HAP-1 (cell line): Measurements from ENCODE around the gene ZNF438.
"Not testable (repeated sequence)": the region's sequence is repeated elsewhere in the genome, so short reads cannot be mapped to it uniquely, and the experiment has no call there.

ENCODE experiments used
- DNase-seq, 2 experiments: peaks; one replicate each; pipeline ENCODE4 v3.0.0-alpha.2; 2016 to 2020; ENCODE audit warnings: low spot score in 2 of 2
- H3K27me3 ChIP-seq: fragments of 250-450 bp; sonication (Bioruptor Pico); 2 replicates; pipeline ENCODE4 v1.5.1; 2020; ENCODE audit warnings: low read depth, mild to moderate bottlenecking, moderate library complexity
- H3K36me3 ChIP-seq: fragments of 250-450 bp; sonication (Bioruptor Pico); replicated peaks from 2 replicates; pipeline ENCODE4 v1.5.1; 2020; ENCODE audit warnings: mild to moderate bottlenecking
- H3K4me1 ChIP-seq: fragments of 250-450 bp; sonication (Bioruptor Pico); 2 replicates; pipeline ENCODE4 v1.5.1; 2020; ENCODE audit warnings: mild to moderate bottlenecking
- H3K4me3 ChIP-seq: fragments of 250-450 bp; sonication (Bioruptor Pico); 2 replicates; pipeline ENCODE4 v1.5.1; 2020; ENCODE audit warnings: mild to moderate bottlenecking, moderate library complexity
- H3K9me3 ChIP-seq: fragments of 250-450 bp; sonication (Bioruptor Pico); 2 replicates; pipeline ENCODE4 v1.5.1; 2020; ENCODE audit warnings: mild to moderate bottlenecking, moderate library complexity
- in situ Hi-C: fragments of 300-500 bp; cut with MboI; formaldehyde crosslinking; loops from 3 replicates; pipeline ENCODE4 v1.14.3; 2020; ENCODE audit warnings: low sequenced_read_pairs, inconsistent platforms, mixed read lengths

Gene ZNF438

DNA sequence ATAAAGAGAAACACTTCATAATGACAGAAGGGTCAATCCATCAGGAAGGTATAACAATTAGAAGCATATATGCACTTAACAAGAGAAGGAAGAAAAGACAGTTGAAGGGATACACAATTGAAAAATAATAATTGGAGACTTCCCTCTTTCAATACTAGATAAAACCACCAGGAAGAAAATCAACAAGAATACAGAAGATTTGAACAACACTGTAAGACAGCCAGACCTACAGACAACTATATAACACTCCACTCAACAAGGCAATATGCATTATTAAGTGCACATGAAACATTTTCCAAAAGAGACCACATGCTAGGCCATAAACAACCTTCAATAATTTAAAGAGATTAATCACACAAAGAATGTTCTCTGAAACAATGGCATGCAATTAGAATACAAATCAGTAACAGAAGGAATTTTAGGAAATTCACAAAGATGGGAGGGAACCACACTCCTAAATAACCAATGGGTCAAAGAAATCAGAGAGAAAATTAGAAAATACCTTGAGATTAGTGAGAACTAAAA lies 35.1 kb downstream of the ZNF438 start:
- Histone ChIP-seq H3K27me3 (no peaks in the 10 kb centered on the region), H3K9me3 (no peaks in the 10 kb centered on the region), H3K4me3 (no peak overlapping the region), H3K4me1 (no peaks in the 10 kb centered on the region), H3K36me3 (no peaks in the 10 kb centered on the region)
- in situ Hi-C loops, result no loop called here
- DNase-seq, result no peak

DNA sequence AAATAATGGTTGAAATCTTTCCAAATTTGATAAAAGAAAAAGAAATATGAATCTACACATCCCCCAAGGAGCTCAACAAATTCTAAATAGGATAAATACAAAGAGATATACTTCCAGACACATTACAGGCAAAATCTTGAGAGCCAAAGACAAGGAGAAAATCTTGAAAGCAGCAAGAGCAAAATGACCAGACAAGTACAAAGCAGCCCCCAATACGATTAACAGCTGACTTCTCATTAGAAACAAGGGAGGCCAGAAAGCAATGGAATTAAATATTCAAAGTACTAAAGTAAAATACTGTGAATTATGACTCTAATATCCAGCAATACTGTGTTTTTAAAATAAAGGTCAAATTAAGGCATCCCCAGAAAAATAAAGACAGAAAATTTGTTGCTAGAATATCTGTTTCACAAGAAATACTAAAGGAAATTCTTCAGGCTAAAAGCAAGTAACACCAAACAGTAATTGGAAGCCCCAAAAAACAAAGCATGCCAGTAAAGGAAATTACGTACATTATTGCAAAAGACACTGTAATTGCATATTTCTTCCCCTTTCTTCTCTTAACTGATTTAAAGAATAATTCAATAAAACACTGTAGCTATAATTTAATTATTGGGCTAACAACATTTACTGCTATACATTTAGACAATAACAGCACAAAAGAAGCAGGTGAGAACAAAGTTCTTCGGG lies 36.4 kb downstream of the ZNF438 start:
- Histone ChIP-seq H3K4me3 (no peak overlapping the region), H3K9me3 (no peaks in the 10 kb centered on the region), H3K27me3 (no peaks in the 10 kb centered on the region), H3K36me3 (no peaks in the 10 kb centered on the region), H3K4me1 (no peaks in the 10 kb centered on the region)
- in situ Hi-C loops, result no loop called here
- no peak for DNase-seq

DNA sequence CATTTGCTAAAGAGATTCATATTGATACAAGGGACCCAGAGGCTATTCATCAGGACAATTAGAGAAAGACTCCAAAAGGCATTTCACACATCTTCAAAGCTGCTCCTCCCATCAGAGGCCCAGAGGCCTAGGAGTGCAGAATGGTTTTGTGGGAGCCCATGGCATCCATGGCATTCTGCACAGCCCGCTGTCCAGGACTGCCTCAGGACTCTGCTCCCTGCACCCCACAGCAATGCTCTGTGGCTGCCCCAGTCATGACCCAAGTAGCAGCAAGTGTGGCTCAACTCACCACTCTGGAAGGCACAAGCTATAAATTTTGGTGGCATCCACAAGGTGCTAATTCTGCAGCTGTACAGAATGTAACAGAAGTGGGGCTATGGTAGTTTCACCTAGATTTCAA lies 38.5 kb downstream of the ZNF438 start:
- in situ Hi-C loops, result no loop called here
- no peaks in the 10 kb centered on the region for H3K4me1 ChIP-seq
- no peaks in the 10 kb centered on the region for H3K36me3 ChIP-seq
- H3K9me3 ChIP-seq, result no peaks in the 10 kb centered on the region
- H3K27me3 ChIP-seq, result no peaks in the 10 kb centered on the region
- H3K4me3 ChIP-seq, result no peak overlapping the region
- no peak for DNase-seq

GRCh38 chr10:30992681-30993080 lies 39.0 kb downstream of the ZNF438 start:
- H3K36me3 ChIP-seq, result no peaks in the 10 kb centered on the region
- H3K4me1 ChIP-seq, result no peaks in the 10 kb centered on the region
- H3K27me3 ChIP-seq, result no peaks in the 10 kb centered on the region
- DNase-seq, result no peak
- no peak overlapping the region for H3K4me3 ChIP-seq
- in situ Hi-C loops, result no loop called here
- no peaks in the 10 kb centered on the region for H3K9me3 ChIP-seq

- Histone ChIP-seq H3K4me3 (no peak overlapping the region), H3K36me3 (no peaks in the 10 kb centered on the region), H3K9me3 (no peaks in the 10 kb centered on the region), H3K27me3 (no peaks in the 10 kb centered on the region), H3K4me1 (no peaks in the 10 kb centered on the region)
- in situ Hi-C loops, result no loop called here
- no peak for DNase-seq
Observed at GRCh38 chr10:30991647-30992011, 40.0 kb downstream of the ZNF438 start.

- no peaks in the 10 kb centered on the region for H3K4me1 ChIP-seq
- H3K4me3 ChIP-seq, result no peak overlapping the region
- in situ Hi-C loops, result no loop called here
- no peaks in the 10 kb centered on the region for H3K36me3 ChIP-seq
- DNase-seq, result no peak
- H3K9me3 ChIP-seq, result no peaks in the 10 kb centered on the region
- H3K27me3 ChIP-seq, result no peaks in the 10 kb centered on the region
Observed at GRCh38 chr10:30990971-30991646, 40.6 kb downstream of the ZNF438 start.

- no peak for DNase-seq
- Histone ChIP-seq H3K27me3 (no peaks in the 10 kb centered on the region), H3K36me3 (no peaks in the 10 kb centered on the region), H3K4me3 (no peak overlapping the region), H3K4me1 (no peaks in the 10 kb centered on the region), H3K9me3 (no peaks in the 10 kb centered on the region)
- in situ Hi-C loops, result no loop called here
Observed at GRCh38 chr10:30990351-30990750, 41.3 kb downstream of the ZNF438 start.

DNA sequence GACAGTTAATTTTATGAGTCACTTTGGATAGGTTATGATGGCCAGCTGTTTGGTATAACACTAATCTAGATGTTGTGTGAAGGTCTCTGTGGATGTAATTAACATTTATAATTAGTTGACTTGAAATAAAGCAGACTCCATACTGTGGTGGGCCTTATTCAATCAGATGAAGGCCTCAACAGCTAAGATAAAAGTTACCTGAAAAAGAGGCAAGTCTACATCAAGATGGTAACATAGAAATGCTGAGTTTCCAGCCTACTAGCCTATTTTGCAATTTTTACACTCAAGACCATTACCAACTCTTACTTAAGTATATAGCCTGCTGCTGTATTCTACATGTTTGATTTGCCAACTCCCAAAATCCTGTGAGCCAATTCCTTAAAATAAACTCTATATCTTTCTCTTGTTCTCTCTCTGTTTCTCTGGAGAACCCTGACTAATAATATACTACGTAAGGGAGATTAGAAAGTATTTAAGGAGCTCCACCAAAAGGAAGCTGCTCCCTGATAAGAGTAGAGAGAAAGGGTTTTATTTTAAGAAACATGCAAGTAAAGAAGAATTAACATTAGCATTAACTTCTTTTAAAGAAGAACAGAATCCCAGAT lies 42.7 kb downstream of the ZNF438 start:
- Histone ChIP-seq H3K4me1 (no peaks in the 10 kb centered on the region), H3K9me3 (no peaks in the 10 kb centered on the region), H3K4me3 (no peak overlapping the region), H3K27me3 (no peaks in the 10 kb centered on the region), H3K36me3 (no peaks in the 10 kb centered on the region)
- in situ Hi-C loops, result no loop called here
- DNase-seq, result no peak

DNA sequence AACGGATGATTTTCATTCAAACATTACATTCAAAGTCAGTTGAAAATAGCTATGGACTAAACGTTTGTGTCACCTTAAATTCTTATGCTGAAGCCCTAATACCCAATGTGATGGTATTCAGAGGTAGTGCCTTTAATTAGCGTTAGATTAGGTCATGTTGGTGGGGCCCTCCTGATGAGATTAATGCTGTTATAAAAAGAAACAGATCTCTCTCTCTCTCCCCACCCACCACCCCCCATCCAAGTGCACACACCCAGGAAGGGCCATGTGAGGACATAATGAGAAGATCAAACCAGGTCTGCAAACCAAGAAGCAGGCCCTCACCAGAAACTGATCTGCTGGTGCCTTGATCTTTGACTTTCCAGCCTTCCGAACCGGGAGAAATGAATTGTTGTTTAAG lies 44.2 kb downstream of the ZNF438 start:
- Histone ChIP-seq H3K9me3 (no peaks in the 10 kb centered on the region), H3K36me3 (no peaks in the 10 kb centered on the region), H3K27me3 (no peaks in the 10 kb centered on the region), H3K4me3 (no peak overlapping the region), H3K4me1 (no peaks in the 10 kb centered on the region)
- in situ Hi-C loops, result no loop called here
- DNase-seq, result no peak

- H3K4me1 ChIP-seq, result no peaks in the 10 kb centered on the region
- H3K4me3 ChIP-seq, result no peak overlapping the region
- in situ Hi-C loops, result no loop called here
- no peak for DNase-seq
- no peaks in the 10 kb centered on the region for H3K9me3 ChIP-seq
- H3K36me3 ChIP-seq, result no peaks in the 10 kb centered on the region
- H3K27me3 ChIP-seq, result no peaks in the 10 kb centered on the region
Observed at GRCh38 chr10:30986053-30986555, 45.6 kb downstream of the ZNF438 start.

GRCh38 chr10:30985512-30985911 lies 46.2 kb downstream of the ZNF438 start:
- in situ Hi-C loops, result no loop called here
- no peaks in the 10 kb centered on the region for H3K27me3 ChIP-seq
- no peaks in the 10 kb centered on the region for H3K9me3 ChIP-seq
- no peaks in the 10 kb centered on the region for H3K36me3 ChIP-seq
- H3K4me3 ChIP-seq, result no peak overlapping the region
- H3K4me1 ChIP-seq, result no peaks in the 10 kb centered on the region
- no peak for DNase-seq

GRCh38 chr10:30984563-30985328 lies 46.9 kb downstream of the ZNF438 start:
- Histone ChIP-seq H3K27me3 (no peaks in the 10 kb centered on the region), H3K36me3 (no peaks in the 10 kb centered on the region), H3K4me3 (no peak overlapping the region), H3K4me1 (no peaks in the 10 kb centered on the region), H3K9me3 (no peaks in the 10 kb centered on the region)
- in situ Hi-C loops, result no loop called here
- DNase-seq, result no peak

DNA sequence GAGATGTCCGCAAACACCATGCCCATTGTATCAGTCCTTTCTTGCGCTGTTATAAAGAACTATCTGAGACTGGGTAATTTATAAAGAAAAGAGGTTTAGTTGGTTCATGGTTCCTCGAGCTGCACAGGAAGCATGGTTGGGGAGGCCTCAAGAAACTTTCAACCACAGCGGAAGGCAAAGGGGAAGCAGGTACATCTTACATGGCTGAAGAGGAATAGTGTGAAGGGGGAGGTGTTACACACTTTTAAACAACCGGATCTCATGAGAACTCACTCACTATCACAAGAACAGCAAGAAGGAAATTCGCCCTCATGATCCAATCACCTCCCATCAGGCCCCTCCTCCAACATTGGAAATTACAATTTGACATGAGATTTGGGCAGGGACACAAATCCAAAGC lies 48.5 kb downstream of the ZNF438 start:
- H3K9me3 ChIP-seq, H3K4me1 ChIP-seq, DNase-seq, in situ Hi-C loops, H3K4me3 ChIP-seq, H3K36me3 ChIP-seq, H3K27me3 ChIP-seq: not testable (repeated sequence)
